Smooth muscle cell (in vitro differentiated cells): ENCODE measurements around the gene TMEM131. TPM values are rescaled to one million over a fixed set of nuclear protein-coding genes. Genes with fewer than 3 reads are reported as not detected.

Source experiments
- DNase-seq: peaks from one replicate; lab custom pipeline; 2025; ENCODE audit not compliant: unreplicated experiment; lab: John Stamatoyannopoulos, UW
- H2AFZ ChIP-seq: fragments of 200-600 bp; sonication (generic); 2 replicates; pipeline ENCODE4 v1.6.0; 2016; ENCODE audit warnings: antibody characterized with exemption, low read depth, mild to moderate bottlenecking
- H3F3A ChIP-seq: fragments of 200-600 bp; sonication (generic); 2 replicates; pipeline ENCODE4 v1.6.0; 2017; ENCODE audit warnings: antibody characterized with exemption, low read depth
- H3K27ac ChIP-seq: fragments of 200-600 bp; sonication (generic); 2 replicates; pipeline ENCODE4 v1.5.1; 2016; ENCODE audit warnings: low read depth, mild to moderate bottlenecking
- H3K27me3 ChIP-seq: fragments of 200-600 bp; sonication (generic); 2 replicates; pipeline ENCODE4 v1.6.1; 2016; ENCODE audit warnings: low read depth, mild to moderate bottlenecking
- H3K36me3 ChIP-seq: fragments of 200-600 bp; sonication (generic); 2 replicates; pipeline ENCODE4 v1.5.1; 2016; ENCODE audit warnings: low read depth
- H3K4me1 ChIP-seq: fragments of 200-600 bp; sonication (generic); 2 replicates; pipeline ENCODE4 v1.5.1; 2016; ENCODE audit warnings: low read depth
- H3K4me2 ChIP-seq: fragments of 200-600 bp; sonication (generic); 2 replicates; pipeline ENCODE4 v1.6.0; 2016; ENCODE audit warnings: mild to moderate bottlenecking
- H3K4me3 ChIP-seq: fragments of 200-600 bp; sonication (generic); 2 replicates; pipeline ENCODE4 v1.5.1; 2016; ENCODE audit warnings: mild to moderate bottlenecking
- H3K79me2 ChIP-seq: fragments of 200-600 bp; sonication (generic); 2 replicates; pipeline ENCODE4 v1.6.0; 2016; ENCODE audit warnings: low read depth, mild to moderate bottlenecking
- H3K9ac ChIP-seq: fragments of 200-600 bp; sonication (generic); 2 replicates; pipeline ENCODE4 v1.6.0; 2016; ENCODE audit warnings: low read depth
- H3K9me3 ChIP-seq: fragments of 200-600 bp; sonication (generic); replicated peaks from 2 replicates; pipeline ENCODE4 v1.5.1; 2016; ENCODE audit warnings: low read depth
- H4K20me1 ChIP-seq: fragments of 200-600 bp; sonication (generic); 2 replicates; pipeline ENCODE4 v1.6.0; 2016; ENCODE audit warnings: low read depth
- WGBS: methylation state at CpG from one replicate; pipeline ENCODE4 v1.1.7; 2016; ENCODE audit warnings: low lambda C conversion rate; 5-methylcytosine and 5-hydroxymethylcytosine counted together
- polyA plus RNA-seq: library from polyadenylated mRNA; unstranded; fragments of >200 nt; fragmentation: Nextera tagmentation; extraction: Ambion mirVana; gene quantifications from 2 replicates; pipeline ENCODE4 v1.2.1, GENCODE V29; 2016
- total RNA-seq: library from RNA; depleted of rRNA; stranded (reverse); fragments of >200 nt; gene quantifications from 2 replicates; pipeline ENCODE4 v1.2.3, GENCODE V29; 2014
- TF ChIP-seq, protein P1 (sequence below): fragments of 200-600 bp; sonication (generic); IDR thresholded peaks from 2 replicates; pipeline ENCODE4 v1.5.1; 2017; ENCODE audit warnings: borderline replicate concordance, mild to moderate bottlenecking, antibody characterized with exemption; ENCODE audit not compliant: insufficient read depth, poor library complexity, severe bottlenecking

The TMEM131 gene
- total and polyA plus RNA-seq, 2 experiments from 2014 or later: 16.7 to 32.3 TPM

DNA sequence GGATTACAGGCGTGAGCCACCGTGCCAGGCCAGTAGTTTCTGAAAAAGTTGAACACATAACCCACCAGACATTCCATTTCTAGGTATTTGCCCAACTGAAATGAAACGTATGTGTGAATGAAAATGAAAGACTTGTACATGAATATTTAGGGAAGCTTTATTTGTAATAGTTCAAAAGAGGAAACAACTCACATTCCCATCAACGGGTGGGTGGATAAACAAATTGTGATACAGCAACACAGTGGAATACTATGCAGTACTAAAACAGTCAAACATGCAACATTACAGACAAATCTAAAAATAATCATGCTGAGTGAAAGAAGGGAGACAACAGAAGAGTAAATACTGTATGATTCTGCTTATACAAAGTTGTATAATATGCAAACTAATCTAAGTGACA is 46.8 kb downstream of the TMEM131 start:
- Histone ChIP-seq H3K27me3 (no peaks in the 10 kb centered on the region), H3K27ac (peak overlapping the region; percentile 86), H3F3A (peaks cover 9% of the 10 kb centered on the region), H3K9ac (no peak overlapping the region), H3K79me2 (peaks cover 83% of the 10 kb centered on the region), H3K4me2 (no peak overlapping the region), H3K4me3 (no peak overlapping the region), H4K20me1 (peaks cover 66% of the 10 kb centered on the region), H3K9me3 (no peaks in the 10 kb centered on the region), H2AFZ (no peak overlapping the region), H3K36me3 (no peaks in the 10 kb centered on the region), H3K4me1 (peaks cover 22% of the 10 kb centered on the region)
- no peak for DNase-seq
- TF ChIP-seq, protein P1, sequence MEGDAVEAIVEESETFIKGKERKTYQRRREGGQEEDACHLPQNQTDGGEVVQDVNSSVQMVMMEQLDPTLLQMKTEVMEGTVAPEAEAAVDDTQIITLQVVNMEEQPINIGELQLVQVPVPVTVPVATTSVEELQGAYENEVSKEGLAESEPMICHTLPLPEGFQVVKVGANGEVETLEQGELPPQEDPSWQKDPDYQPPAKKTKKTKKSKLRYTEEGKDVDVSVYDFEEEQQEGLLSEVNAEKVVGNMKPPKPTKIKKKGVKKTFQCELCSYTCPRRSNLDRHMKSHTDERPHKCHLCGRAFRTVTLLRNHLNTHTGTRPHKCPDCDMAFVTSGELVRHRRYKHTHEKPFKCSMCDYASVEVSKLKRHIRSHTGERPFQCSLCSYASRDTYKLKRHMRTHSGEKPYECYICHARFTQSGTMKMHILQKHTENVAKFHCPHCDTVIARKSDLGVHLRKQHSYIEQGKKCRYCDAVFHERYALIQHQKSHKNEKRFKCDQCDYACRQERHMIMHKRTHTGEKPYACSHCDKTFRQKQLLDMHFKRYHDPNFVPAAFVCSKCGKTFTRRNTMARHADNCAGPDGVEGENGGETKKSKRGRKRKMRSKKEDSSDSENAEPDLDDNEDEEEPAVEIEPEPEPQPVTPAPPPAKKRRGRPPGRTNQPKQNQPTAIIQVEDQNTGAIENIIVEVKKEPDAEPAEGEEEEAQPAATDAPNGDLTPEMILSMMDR: no peak
- 95% methylated on average over 4 of the region's 4 CpGs for WGBS

GRCh38 chr2:97945791-97946190 is 50.0 kb downstream of the TMEM131 start:
- Histone ChIP-seq H3K4me1 (peaks cover 16% of the 10 kb centered on the region), H3K27me3 (no peaks in the 10 kb centered on the region), H3K4me2 (no peak overlapping the region), H4K20me1 (peaks cover 69% of the 10 kb centered on the region), H3K4me3 (no peak overlapping the region), H3K36me3 (no peaks in the 10 kb centered on the region), H3K27ac (no peak overlapping the region), H3K9me3 (no peaks in the 10 kb centered on the region), H3K9ac (no peak overlapping the region), H2AFZ (no peak overlapping the region), H3F3A (no peaks in the 10 kb centered on the region), H3K79me2 (peaks cover 81% of the 10 kb centered on the region)
- TF ChIP-seq, protein P1: no peak
- DNase-seq: no peak
- 59% methylated on average over 1 of the region's 1 CpG for WGBS

- Histone ChIP-seq H2AFZ (no peak overlapping the region), H3K79me2 (peaks cover 85% of the 10 kb centered on the region)
Observed at GRCh38 chr2:97936881-97937280, 58.9 kb downstream of the TMEM131 start.

GRCh38 chr2:97936199-97936598 is 59.5 kb downstream of the TMEM131 start:
- DNase-seq: no peak
- 27% methylated on average over 5 of the region's 5 CpGs for WGBS
- Histone ChIP-seq H3K4me1 (peaks cover 14% of the 10 kb centered on the region), H3K9ac (no peak overlapping the region), H3K4me2 (peak overlapping the region; percentile 5), H3K27me3 (no peaks in the 10 kb centered on the region), H3K36me3 (no peaks in the 10 kb centered on the region), H3F3A (no peaks in the 10 kb centered on the region), H4K20me1 (peaks cover 91% of the 10 kb centered on the region), H3K4me3 (no peak overlapping the region), H3K79me2 (peaks cover 85% of the 10 kb centered on the region), H3K9me3 (no peaks in the 10 kb centered on the region), H3K27ac (no peak overlapping the region), H2AFZ (no peak overlapping the region)
- TF ChIP-seq, protein P1: no peak

More at GRCh38 chr2:97936881-97937280, 58.9 kb downstream of the TMEM131 start:
- no peaks in the 10 kb centered on the region for H3F3A ChIP-seq
- H3K36me3 ChIP-seq: no peaks in the 10 kb centered on the region
- WGBS: 88% methylated on average over 2 of the region's 2 CpGs
- H3K9ac ChIP-seq: no peak overlapping the region
- H3K4me3 ChIP-seq: no peak overlapping the region
- no peaks in the 10 kb centered on the region for H3K27me3 ChIP-seq
- TF ChIP-seq, protein P1: no peak
- no peak overlapping the region for H3K27ac ChIP-seq
- peaks cover 13% of the 10 kb centered on the region for H3K4me1 ChIP-seq
- no peak overlapping the region for H3K4me2 ChIP-seq
- DNase-seq: no peak
- peaks cover 88% of the 10 kb centered on the region for H4K20me1 ChIP-seq
- no peaks in the 10 kb centered on the region for H3K9me3 ChIP-seq
